Urinary bladder (tissue), 4 donors: ENCODE measurements around the gene DGUOK. TPM values are rescaled to one million over a fixed set of nuclear protein-coding genes. Genes with fewer than 3 reads are reported as not detected.
"Not testable (repeated sequence)": the region's sequence is repeated elsewhere in the genome, so short reads cannot be mapped to it uniquely, and the experiment has no call there.

Source experiments
- DNase-seq: peaks from one replicate; pipeline ENCODE4 v3.0.0-alpha.2; 2015; ENCODE audit errors: extremely low spot score
- H3K27ac ChIP-seq: one replicate; pipeline ENCODE4 v1.5.1; 2013; ENCODE audit warnings: low read depth, mild to moderate bottlenecking, moderate library complexity
- H3K36me3 ChIP-seq: one replicate; pipeline ENCODE4 v1.6.1; 2013; ENCODE audit warnings: mild to moderate bottlenecking, moderate library complexity; ENCODE audit not compliant: insufficient read depth
- H3K4me1 ChIP-seq: one replicate; pipeline ENCODE4 v1.6.1; 2013; ENCODE audit warnings: mild to moderate bottlenecking, moderate library complexity; ENCODE audit not compliant: insufficient read depth
- H3K4me3 ChIP-seq: one replicate; pipeline ENCODE4 v1.5.1; 2013; ENCODE audit warnings: low read depth, low read length
- WGBS: extraction: QIAGEN DNeasy Blood & Tissue Kit; methylation state at CpG from one replicate; pipeline ENCODE4 v1.1.7; 2013; 5-methylcytosine and 5-hydroxymethylcytosine counted together
- polyA plus RNA-seq: library from polyadenylated mRNA; stranded (reverse); fragments of 200-250 nt; gene quantifications from one replicate; pipeline ENCODE4 v1.2.3, GENCODE V29; 2013
- total RNA-seq: library from RNA; depleted of rRNA; stranded (reverse); fragments of >200 nt; gene quantifications from one replicate; pipeline ENCODE4 v1.2.3, GENCODE V29; 2014
- donor health status: healthy with polysubstance abuse.
- donor health status: healthy.

DGUOK gene
- total and polyA plus RNA-seq, 2 donors, result 34.2 to 82.5 TPM

- no peak overlapping the region for H3K4me3 ChIP-seq
- DNase-seq, result no peak
- no peak overlapping the region for H3K27ac ChIP-seq
- no peaks in the 10 kb centered on the region for H3K4me1 ChIP-seq
- WGBS, result 90% methylated on average over 4 of the region's 4 CpGs
- no peaks in the 10 kb centered on the region for H3K36me3 ChIP-seq
These were observed 10.6 kb downstream of the DGUOK start for GRCh38 chr2:73937103-73937885.

GRCh38 chr2:73937899-73938298 lies 11.2 kb downstream of the DGUOK start:
- DNase-seq, result no peak
- no peak overlapping the region for H3K4me3 ChIP-seq
- no peak overlapping the region for H3K27ac ChIP-seq
- H3K4me1 ChIP-seq, result no peaks in the 10 kb centered on the region
- H3K36me3 ChIP-seq, result no peaks in the 10 kb centered on the region

- Histone ChIP-seq H3K36me3 (no peaks in the 10 kb centered on the region), H3K4me1 (no peaks in the 10 kb centered on the region), H3K4me3 (no peak overlapping the region), H3K27ac (no peak overlapping the region)
- DNase-seq, result no peak
- 79% methylated on average over 5 of the region's 5 CpGs for WGBS
These were observed 12.2 kb downstream of the DGUOK start for GRCh38 chr2:73938718-73939352.

- Histone ChIP-seq H3K27ac (no peak overlapping the region), H3K4me1 (no peaks in the 10 kb centered on the region), H3K36me3 (no peaks in the 10 kb centered on the region), H3K4me3 (no peak overlapping the region)
- 86% methylated on average over 2 of the region's 2 CpGs for WGBS
- no peak for DNase-seq
These were observed 12.7 kb downstream of the DGUOK start for GRCh38 chr2:73939419-73939818.

- H3K36me3 ChIP-seq, DNase-seq, H3K27ac ChIP-seq, H3K4me1 ChIP-seq, H3K4me3 ChIP-seq: not testable (repeated sequence)
- 96% methylated on average over 1 of the region's 1 CpG for WGBS
These were observed 13.4 kb downstream of the DGUOK start for GRCh38 chr2:73940066-73940465.

GRCh38 chr2:73942664-73943063 lies 16.0 kb downstream of the DGUOK start:
- H3K36me3 ChIP-seq, result peaks cover 2% of the 10 kb centered on the region
- DNase-seq, result no peak
- no peak overlapping the region for H3K4me3 ChIP-seq
- no peak overlapping the region for H3K27ac ChIP-seq
- WGBS, result 51% methylated on average over 2 of the region's 2 CpGs
- no peaks in the 10 kb centered on the region for H3K4me1 ChIP-seq

- no peak for DNase-seq
- Histone ChIP-seq H3K4me1 (no peaks in the 10 kb centered on the region), H3K4me3 (no peak overlapping the region), H3K36me3 (peaks cover 4% of the 10 kb centered on the region), H3K27ac (no peak overlapping the region)
- WGBS, result 97% methylated on average over 4 of the region's 4 CpGs
These were observed 18.0 kb downstream of the DGUOK start for GRCh38 chr2:73944714-73945113.

GRCh38 chr2:73946215-73946614 lies 19.5 kb downstream of the DGUOK start:
- H3K4me1 ChIP-seq, result no peaks in the 10 kb centered on the region
- no peak overlapping the region for H3K27ac ChIP-seq
- H3K36me3 ChIP-seq, result peaks cover 6% of the 10 kb centered on the region
- 79% methylated on average over 1 of the region's 1 CpG for WGBS
- no peak overlapping the region for H3K4me3 ChIP-seq
- DNase-seq, result no peak

GRCh38 chr2:73946666-73947065 lies 20.0 kb downstream of the DGUOK start:
- Histone ChIP-seq H3K36me3 (peaks cover 6% of the 10 kb centered on the region), H3K4me3 (no peak overlapping the region), H3K27ac (no peak overlapping the region), H3K4me1 (no peaks in the 10 kb centered on the region)
- DNase-seq, result no peak
- 63% methylated on average over 3 of the region's 3 CpGs for WGBS

- H3K36me3 ChIP-seq, result peaks cover 6% of the 10 kb centered on the region
- DNase-seq, result no peak
- 86% methylated on average over 5 of the region's 5 CpGs for WGBS
- H3K4me3 ChIP-seq, result no peak overlapping the region
- no peaks in the 10 kb centered on the region for H3K4me1 ChIP-seq
- no peak overlapping the region for H3K27ac ChIP-seq
These were observed 20.8 kb downstream of the DGUOK start for GRCh38 chr2:73947412-73948018.

GRCh38 chr2:73949802-73950201 lies 23.1 kb downstream of the DGUOK start:
- Histone ChIP-seq H3K27ac (no peak overlapping the region), H3K36me3 (peaks cover 6% of the 10 kb centered on the region), H3K4me3 (no peak overlapping the region), H3K4me1 (no peaks in the 10 kb centered on the region)
- DNase-seq, result no peak

GRCh38 chr2:73952499-73953446 lies 26.1 kb downstream of the DGUOK start:
- no peaks in the 10 kb centered on the region for H3K4me1 ChIP-seq
- no peak overlapping the region for H3K4me3 ChIP-seq
- no peak overlapping the region for H3K27ac ChIP-seq
- WGBS, result 78% methylated on average over 12 of the region's 12 CpGs
- H3K36me3 ChIP-seq, result peaks cover 4% of the 10 kb centered on the region
- DNase-seq, result no peak

GRCh38 chr2:73956218-73956865 lies 29.7 kb downstream of the DGUOK start:
- 90% methylated on average over 5 of the region's 5 CpGs for WGBS
- H3K27ac ChIP-seq, result no peak overlapping the region
- no peak overlapping the region for H3K4me3 ChIP-seq
- peaks cover 6% of the 10 kb centered on the region for H3K36me3 ChIP-seq
- H3K4me1 ChIP-seq, result no peaks in the 10 kb centered on the region
- no peak for DNase-seq
